ENCODE measurements around the gene NUDT16L1. TPM values are rescaled to one million over a fixed set of nuclear protein-coding genes. Genes with fewer than 3 reads are reported as not detected.
A peak's percentile ranks its signal among the peaks of the same experiment; 100 is the strongest.
"Not testable (repeated sequence)": the region's sequence is repeated elsewhere in the genome, so short reads cannot be mapped to it uniquely, and the experiment has no call there.

Gene NUDT16L1
- 21.0 TPM for polyA plus RNA-seq (2013)

DNA sequence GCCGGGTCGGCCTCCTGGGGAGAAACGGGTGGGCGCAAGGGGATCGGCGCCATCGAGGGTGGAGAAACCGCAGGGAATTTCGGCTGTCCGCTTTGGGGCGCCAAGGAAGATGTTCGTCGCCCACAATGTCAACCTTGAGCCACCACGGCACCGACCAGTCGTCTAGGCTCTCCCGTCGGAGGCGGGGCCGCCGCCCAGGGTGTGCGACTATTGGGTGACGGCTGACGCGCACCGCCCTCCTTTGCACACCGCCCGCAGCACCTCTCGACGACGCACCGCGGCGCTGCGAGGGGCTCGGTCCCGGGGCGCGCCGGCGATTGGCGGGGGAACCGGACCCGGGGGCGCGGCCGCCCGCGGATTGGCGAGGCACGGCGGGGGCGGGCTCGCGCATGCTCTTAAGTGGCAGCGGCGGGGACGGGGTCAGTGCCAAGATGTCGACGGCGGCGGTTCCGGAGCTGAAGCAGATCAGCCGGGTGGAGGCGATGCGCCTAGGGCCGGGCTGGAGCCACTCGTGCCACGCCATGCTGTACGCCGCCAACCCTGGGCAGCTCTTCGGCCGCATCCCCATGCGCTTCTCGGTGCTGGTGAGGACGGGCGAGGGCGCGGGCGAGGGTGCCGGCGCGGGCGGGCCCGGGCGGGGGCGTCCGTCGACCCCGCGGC lies at the start of gene NUDT16L1:
NUDT16L1 (plus strand) TSS at position 267 of the 660 bp plus-strand sequence; CDS start at position 432, 165 bp downstream.
- peaks cover 5 to 54% (median 34%) of the 10 kb centered on the region in 4 experiments for H3K36me3 ChIP-seq (ENCODE audit: control insufficient read depth in 4 of 4, insufficient read depth in 4 of 4, low read length in 3 of 4)
- H3K27ac ChIP-seq (ENCODE audit: insufficient read depth in 1 of 2, low read depth in 1 of 2, low read length in 2 of 2, poor library complexity in 1 of 2, severe bottlenecking in 2 of 2): peak within 1 kb of the TSS in 1 of 2 experiments; percentile 79
- peak within 1 kb of the TSS; percentile 76 to 95 (median 85) for H3K4me3 ChIP-seq (ENCODE audit: control insufficient read depth in 1 of 7, extremely low read depth in 1 of 7, insufficient read depth in 4 of 7, low read depth in 2 of 7, low read length in 6 of 7)
- WGBS (ENCODE audit: insufficient coverage): 0% methylated on average over 30 of the region's 91 CpGs
- ChIA-PET POLR2A (no interaction called here), CTCF (no interaction called here)
- DNase-seq: peak; percentile 94 to 97 (median 96)
- no peaks in the 10 kb centered on the region for H3K27me3 ChIP-seq (replicated peaks in 2 of 5; ENCODE audit: control insufficient read depth in 4 of 5, insufficient read depth in 5 of 5, low read length in 4 of 5)
- H3K9me3 ChIP-seq (ENCODE audit: control extremely low read depth in 1 of 5, control insufficient read depth in 4 of 5, insufficient read depth in 2 of 5, low read depth in 1 of 5, low read length in 4 of 5): no peaks in the 10 kb centered on the region
- peaks cover 0 to 22% (median 19%) of the 10 kb centered on the region in 4 experiments for H3K4me1 ChIP-seq (ENCODE audit: control extremely low read depth in 1 of 4, control insufficient read depth in 4 of 4, insufficient read depth in 4 of 4, low read length in 3 of 4)

DNA sequence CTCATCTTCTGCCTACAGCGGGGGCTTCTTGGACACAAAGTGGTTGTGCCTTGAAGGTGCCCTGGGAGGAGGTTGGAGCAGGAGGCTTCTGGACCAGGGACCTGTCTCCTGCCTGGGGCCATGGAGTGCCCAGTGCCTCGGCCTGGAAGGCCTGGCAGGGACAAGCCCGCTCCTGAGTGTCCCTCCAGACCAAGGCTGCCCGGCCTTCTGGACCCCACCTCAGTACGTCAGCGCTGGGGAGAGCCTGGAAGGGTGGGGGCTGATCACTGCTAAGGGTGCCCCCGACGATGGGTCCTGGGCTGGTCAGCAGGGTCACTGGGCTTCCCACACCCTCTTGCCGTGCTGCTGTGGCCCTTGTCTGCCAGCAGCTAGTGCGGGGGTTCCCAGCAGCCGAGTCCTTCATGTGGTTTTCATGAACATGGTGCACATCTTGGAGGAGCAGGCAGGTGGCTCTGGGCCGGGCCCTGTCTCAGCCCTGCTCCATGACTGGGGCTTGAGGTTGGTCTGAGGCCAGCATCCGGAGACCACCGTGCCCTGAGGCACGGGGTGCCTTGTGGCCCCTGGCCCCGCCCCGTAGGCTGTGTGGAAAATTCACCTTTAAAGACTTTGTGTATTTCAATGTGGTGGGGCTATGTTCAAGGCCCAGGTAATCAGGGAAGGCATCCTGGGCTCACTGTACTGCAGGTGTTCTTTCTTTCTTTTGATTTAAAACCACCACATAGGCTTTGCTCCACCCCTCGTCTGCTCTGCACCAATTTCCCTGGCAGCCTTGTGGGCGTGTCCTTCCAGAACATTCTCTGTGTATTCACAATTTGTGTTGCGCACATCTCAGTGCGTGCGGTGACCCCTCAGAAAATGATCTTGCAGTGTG lies 46.4 kb upstream of the NUDT16L1 start:
- Histone ChIP-seq H3K36me3 (ENCODE audit: control insufficient read depth in 4 of 4, insufficient read depth in 4 of 4, low read length in 3 of 4) (peaks cover 2 to 45% (median 19%) of the 10 kb centered on the region in 4 experiments), H3K9me3 (ENCODE audit: control extremely low read depth in 1 of 5, control insufficient read depth in 4 of 5, insufficient read depth in 2 of 5, low read depth in 1 of 5, low read length in 4 of 5) (no peaks in the 10 kb centered on the region), H3K27ac (ENCODE audit: insufficient read depth in 1 of 2, low read depth in 1 of 2, low read length in 2 of 2, poor library complexity in 1 of 2, severe bottlenecking in 2 of 2) (no peak overlapping the region), H3K27me3 (replicated peaks in 2 of 5; ENCODE audit: control insufficient read depth in 4 of 5, insufficient read depth in 5 of 5, low read length in 4 of 5) (no peaks in the 10 kb centered on the region), H3K4me1 (ENCODE audit: control extremely low read depth in 1 of 4, control insufficient read depth in 4 of 4, insufficient read depth in 4 of 4, low read length in 3 of 4) (peaks cover 0 to 15% (median 9%) of the 10 kb centered on the region in 4 experiments), H3K4me3 (ENCODE audit: control insufficient read depth in 1 of 7, extremely low read depth in 1 of 7, insufficient read depth in 4 of 7, low read depth in 2 of 7, low read length in 6 of 7) (no peak overlapping the region)
- 96% methylated on average over 22 of the region's 22 CpGs for WGBS (ENCODE audit: insufficient coverage)
- ChIA-PET CTCF (interaction anchor here (1.0 kb wide), 1 partner anchor 20 kb away, joined by 3 read pairs; no protein-coding TSS in a partner anchor), POLR2A (no interaction called here)
- no peak for DNase-seq

DNA sequence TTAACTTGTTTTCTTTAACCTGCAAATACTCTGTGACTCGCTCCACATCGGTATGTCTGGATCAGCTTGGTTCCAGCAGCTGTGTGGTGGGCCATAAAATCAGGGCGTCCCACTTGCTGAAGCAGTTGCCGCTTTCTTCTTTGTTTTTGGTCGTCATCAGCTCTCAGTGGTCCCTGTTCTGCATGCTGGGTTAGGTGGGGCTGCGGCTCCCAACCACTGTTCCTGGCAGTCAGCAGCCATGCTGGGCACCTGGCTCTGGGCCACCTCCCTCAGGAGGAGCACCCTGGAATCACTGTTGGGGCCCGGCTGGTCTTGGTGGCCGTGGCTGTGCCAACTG lies 45.8 kb upstream of the NUDT16L1 start:
- H3K27ac ChIP-seq (ENCODE audit: insufficient read depth in 1 of 2, low read depth in 1 of 2, low read length in 2 of 2, poor library complexity in 1 of 2, severe bottlenecking in 2 of 2): no peak overlapping the region
- peaks cover 2 to 51% (median 25%) of the 10 kb centered on the region in 4 experiments for H3K36me3 ChIP-seq (ENCODE audit: control insufficient read depth in 4 of 4, insufficient read depth in 4 of 4, low read length in 3 of 4)
- no peaks in the 10 kb centered on the region for H3K9me3 ChIP-seq (ENCODE audit: control extremely low read depth in 1 of 5, control insufficient read depth in 4 of 5, insufficient read depth in 2 of 5, low read depth in 1 of 5, low read length in 4 of 5)
- WGBS (ENCODE audit: insufficient coverage): 95% methylated on average over 8 of the region's 8 CpGs
- DNase-seq: peak in 2 of 3 donors; percentile 29 to 68
- POLR2A ChIA-PET: no interaction called here
- H3K27me3 ChIP-seq (replicated peaks in 2 of 5; ENCODE audit: control insufficient read depth in 4 of 5, insufficient read depth in 5 of 5, low read length in 4 of 5): no peaks in the 10 kb centered on the region
- no peak overlapping the region for H3K4me3 ChIP-seq (ENCODE audit: control insufficient read depth in 1 of 7, extremely low read depth in 1 of 7, insufficient read depth in 4 of 7, low read depth in 2 of 7, low read length in 6 of 7)
- peaks cover 0 to 10% (median 4%) of the 10 kb centered on the region in 4 experiments for H3K4me1 ChIP-seq (ENCODE audit: control extremely low read depth in 1 of 4, control insufficient read depth in 4 of 4, insufficient read depth in 4 of 4, low read length in 3 of 4)
- CTCF ChIA-PET: no interaction called here

DNA sequence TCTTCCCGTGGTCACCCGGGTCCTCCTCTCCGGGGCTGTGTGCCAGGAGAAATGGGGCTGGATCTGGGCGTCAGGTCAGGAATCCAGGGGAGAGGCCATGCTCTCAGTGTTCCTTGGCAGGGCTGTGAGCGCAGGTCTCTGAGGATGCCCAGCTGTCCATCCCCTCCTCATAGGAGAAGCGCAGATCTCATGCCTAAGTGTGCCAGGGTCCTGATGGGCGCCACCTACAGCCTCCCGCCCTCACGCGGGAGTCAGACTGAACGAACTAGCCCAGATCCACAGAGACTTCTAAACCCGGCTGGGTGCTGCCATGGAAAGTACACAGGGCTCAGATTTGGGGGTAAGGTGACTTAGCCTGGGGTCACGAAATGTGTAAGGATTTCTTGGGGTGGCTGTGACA lies 44.4 kb upstream of the NUDT16L1 start:
- Histone ChIP-seq H3K27me3 (replicated peaks in 2 of 5; ENCODE audit: control insufficient read depth in 4 of 5, insufficient read depth in 5 of 5, low read length in 4 of 5) (no peaks in the 10 kb centered on the region), H3K27ac (ENCODE audit: insufficient read depth in 1 of 2, low read depth in 1 of 2, low read length in 2 of 2, poor library complexity in 1 of 2, severe bottlenecking in 2 of 2) (no peak overlapping the region), H3K4me1 (ENCODE audit: control extremely low read depth in 1 of 4, control insufficient read depth in 4 of 4, insufficient read depth in 4 of 4, low read length in 3 of 4) (peaks cover 0 to 9% (median 4%) of the 10 kb centered on the region in 4 experiments), H3K4me3 (ENCODE audit: control insufficient read depth in 1 of 7, extremely low read depth in 1 of 7, insufficient read depth in 4 of 7, low read depth in 2 of 7, low read length in 6 of 7) (no peak overlapping the region), H3K36me3 (ENCODE audit: control insufficient read depth in 4 of 4, insufficient read depth in 4 of 4, low read length in 3 of 4) (peaks cover 2 to 58% (median 32%) of the 10 kb centered on the region in 4 experiments), H3K9me3 (ENCODE audit: control extremely low read depth in 1 of 5, control insufficient read depth in 4 of 5, insufficient read depth in 2 of 5, low read depth in 1 of 5, low read length in 4 of 5) (no peaks in the 10 kb centered on the region)
- ChIA-PET CTCF (interaction anchor here (0.6 to 2.8 kb wide), 5 partner anchors 13 to 86 kb away, joined by 3 to 27 read pairs (median 4); partner anchors contain the start of gene MGRN1), POLR2A (no interaction called here)
- WGBS (ENCODE audit: insufficient coverage): 97% methylated on average over 12 of the region's 13 CpGs
- peak in 2 of 3 donors; percentile 51 to 73 for DNase-seq

DNA sequence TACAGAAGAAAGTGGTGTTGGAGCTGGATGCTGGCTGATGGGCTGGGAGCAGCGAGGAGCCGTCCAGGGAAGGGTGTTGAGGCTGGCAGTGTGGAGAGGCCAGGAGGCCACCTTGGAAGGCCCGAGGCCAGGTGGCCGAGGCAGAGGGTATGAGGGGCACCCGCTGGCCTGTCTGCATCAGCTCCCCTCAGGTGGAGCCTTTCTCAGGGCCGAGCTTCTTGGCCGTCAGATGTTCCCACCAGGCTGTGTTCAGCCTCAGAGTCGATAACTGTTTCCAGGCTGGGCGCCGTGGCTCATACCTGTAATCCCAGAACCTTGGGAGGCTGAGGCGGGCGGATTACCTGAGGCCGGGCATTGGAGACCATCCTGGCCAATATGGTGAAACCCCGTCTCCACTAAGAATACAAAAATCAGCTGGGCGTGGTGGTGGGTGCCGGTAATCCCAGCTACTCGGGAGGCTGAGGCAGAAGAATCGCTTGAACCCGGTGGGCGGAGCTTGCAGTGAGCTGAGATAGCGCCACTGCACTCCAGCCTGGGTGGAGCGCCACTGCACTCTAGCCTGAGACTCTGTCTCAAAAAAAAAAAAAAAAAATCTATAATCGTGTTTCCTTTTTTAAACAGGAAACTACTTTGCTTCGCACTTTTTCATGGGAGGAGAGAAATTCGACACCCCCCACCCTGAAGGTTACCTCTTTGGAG lies 43.5 kb upstream of the NUDT16L1 start:
- H3K36me3 ChIP-seq (ENCODE audit: control insufficient read depth in 4 of 4, insufficient read depth in 4 of 4, low read length in 3 of 4): peaks cover 2 to 65% (median 41%) of the 10 kb centered on the region in 4 experiments
- H3K27ac ChIP-seq (ENCODE audit: insufficient read depth in 1 of 2, low read depth in 1 of 2, low read length in 2 of 2, poor library complexity in 1 of 2, severe bottlenecking in 2 of 2): no peak overlapping the region
- no peak overlapping the region for H3K4me3 ChIP-seq (ENCODE audit: control insufficient read depth in 1 of 7, extremely low read depth in 1 of 7, insufficient read depth in 4 of 7, low read depth in 2 of 7, low read length in 6 of 7)
- no peaks in the 10 kb centered on the region for H3K9me3 ChIP-seq (ENCODE audit: control extremely low read depth in 1 of 5, control insufficient read depth in 4 of 5, insufficient read depth in 2 of 5, low read depth in 1 of 5, low read length in 4 of 5)
- WGBS (ENCODE audit: insufficient coverage): 94% methylated on average over 19 of the region's 25 CpGs
- ChIA-PET POLR2A (interaction anchor here (1.1 kb wide), 1 partner anchor 25 kb away, joined by 6 read pairs; the partner anchor contains the start of gene MGRN1), CTCF (interaction anchor here (0.6 to 2.8 kb wide), 17 partner anchors 9 to 123 kb away, joined by 3 to 27 read pairs (median 4); partner anchors contain the start of gene MGRN1)
- H3K27me3 ChIP-seq (replicated peaks in 2 of 5; ENCODE audit: control insufficient read depth in 4 of 5, insufficient read depth in 5 of 5, low read length in 4 of 5): no peaks in the 10 kb centered on the region
- DNase-seq: peak in 1 of 3 donors; percentile 56
- peaks cover 0 to 9% (median 4%) of the 10 kb centered on the region in 4 experiments for H3K4me1 ChIP-seq (ENCODE audit: control extremely low read depth in 1 of 4, control insufficient read depth in 4 of 4, insufficient read depth in 4 of 4, low read length in 3 of 4)

- H3K27ac ChIP-seq (ENCODE audit: insufficient read depth in 1 of 2, low read depth in 1 of 2, low read length in 2 of 2, poor library complexity in 1 of 2, severe bottlenecking in 2 of 2); H3K27me3 ChIP-seq (replicated peaks in 2 of 5; ENCODE audit: control insufficient read depth in 4 of 5, insufficient read depth in 5 of 5, low read length in 4 of 5); H3K9me3 ChIP-seq (ENCODE audit: control extremely low read depth in 1 of 5, control insufficient read depth in 4 of 5, insufficient read depth in 2 of 5, low read depth in 1 of 5, low read length in 4 of 5); H3K4me1 ChIP-seq (ENCODE audit: control extremely low read depth in 1 of 4, control insufficient read depth in 4 of 4, insufficient read depth in 4 of 4, low read length in 3 of 4); H3K4me3 ChIP-seq (ENCODE audit: control insufficient read depth in 1 of 7, extremely low read depth in 1 of 7, insufficient read depth in 4 of 7, low read depth in 2 of 7, low read length in 6 of 7): not testable (repeated sequence)
- CTCF ChIA-PET: interaction anchor here (0.6 to 2.8 kb wide), 15 partner anchors 9 to 124 kb away, joined by 3 to 27 read pairs (median 4); partner anchors contain the start of gene MGRN1
- peak; percentile 93 to 97 (median 95) for DNase-seq
- POLR2A ChIA-PET: interaction anchor here (1.1 kb wide), 1 partner anchor 26 kb away, joined by 6 read pairs; the partner anchor contains the start of gene MGRN1
- WGBS (ENCODE audit: insufficient coverage): 91% methylated on average over 14 of the region's 15 CpGs
- H3K36me3 ChIP-seq (ENCODE audit: control insufficient read depth in 4 of 4, insufficient read depth in 4 of 4, low read length in 3 of 4): peaks cover 2 to 68% (median 44%) of the 10 kb centered on the region in 4 experiments
These were observed 42.8 kb upstream of the NUDT16L1 start for GRCh38 chr16:4650443-4651074.
